ENCODE measurements around the gene CBFA2T3. TPM values are rescaled to one million over a fixed set of nuclear protein-coding genes. Genes with fewer than 3 reads are reported as not detected.

CBFA2T3 gene
- polyA plus RNA-seq, 1 experiment, result not detected

DNA sequence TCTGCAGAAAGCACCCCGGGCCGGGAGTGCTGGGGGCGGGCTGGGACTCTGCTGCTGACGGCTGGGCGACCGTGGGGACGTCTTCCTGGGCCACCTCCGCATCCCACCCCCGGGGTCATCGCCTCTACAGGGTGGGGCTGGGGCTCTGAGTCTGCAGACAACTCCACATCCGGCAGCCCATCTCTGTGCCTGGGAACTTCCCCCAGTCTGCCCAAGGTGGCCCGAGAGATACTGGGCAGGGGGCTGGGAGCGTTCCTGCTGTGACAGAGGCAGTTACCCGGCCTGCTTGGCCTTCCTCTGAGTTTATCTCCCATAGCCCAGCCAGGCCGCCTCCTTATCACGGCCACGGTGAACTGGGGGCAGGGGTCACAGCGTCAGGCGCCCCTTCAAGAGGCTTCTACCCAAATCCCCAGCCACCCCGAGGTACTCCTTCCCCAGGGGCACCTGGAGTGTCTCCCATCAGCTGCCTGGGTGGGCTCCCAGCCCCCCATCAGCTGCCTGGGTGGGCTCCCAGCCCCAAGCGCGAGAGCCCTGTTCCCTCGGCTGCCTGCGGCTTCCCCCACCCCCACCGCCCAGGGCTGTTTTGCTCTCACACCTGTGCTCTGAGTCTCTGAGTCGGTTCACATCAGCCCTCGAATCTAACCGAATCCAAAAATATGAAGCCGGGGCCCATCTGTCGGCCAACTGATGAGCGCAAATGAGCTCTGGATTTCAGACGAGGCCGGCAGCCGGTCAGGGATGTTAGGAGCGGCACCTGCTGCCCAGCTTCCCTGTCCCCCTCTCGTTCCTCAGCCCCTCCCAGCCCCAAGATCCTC is 15.6 kb upstream of the CBFA2T3 start:
- ChIA-PET POLR2A (no interaction called here), CTCF (no interaction called here)
- peaks cover 47% of the 10 kb centered on the region for H3K27me3 ChIP-seq (ENCODE audit: control insufficient read depth, insufficient read depth, low read length)
- H3K4me3 ChIP-seq (ENCODE audit: low read depth, low read length), result no peak overlapping the region
- peaks cover 21% of the 10 kb centered on the region for H3K9me3 ChIP-seq (ENCODE audit: control insufficient read depth, insufficient read depth, low read length)
- no peak overlapping the region for H3K27ac ChIP-seq (ENCODE audit: low read depth, low read length)
- TF ChIP-seq, protein P1, sequence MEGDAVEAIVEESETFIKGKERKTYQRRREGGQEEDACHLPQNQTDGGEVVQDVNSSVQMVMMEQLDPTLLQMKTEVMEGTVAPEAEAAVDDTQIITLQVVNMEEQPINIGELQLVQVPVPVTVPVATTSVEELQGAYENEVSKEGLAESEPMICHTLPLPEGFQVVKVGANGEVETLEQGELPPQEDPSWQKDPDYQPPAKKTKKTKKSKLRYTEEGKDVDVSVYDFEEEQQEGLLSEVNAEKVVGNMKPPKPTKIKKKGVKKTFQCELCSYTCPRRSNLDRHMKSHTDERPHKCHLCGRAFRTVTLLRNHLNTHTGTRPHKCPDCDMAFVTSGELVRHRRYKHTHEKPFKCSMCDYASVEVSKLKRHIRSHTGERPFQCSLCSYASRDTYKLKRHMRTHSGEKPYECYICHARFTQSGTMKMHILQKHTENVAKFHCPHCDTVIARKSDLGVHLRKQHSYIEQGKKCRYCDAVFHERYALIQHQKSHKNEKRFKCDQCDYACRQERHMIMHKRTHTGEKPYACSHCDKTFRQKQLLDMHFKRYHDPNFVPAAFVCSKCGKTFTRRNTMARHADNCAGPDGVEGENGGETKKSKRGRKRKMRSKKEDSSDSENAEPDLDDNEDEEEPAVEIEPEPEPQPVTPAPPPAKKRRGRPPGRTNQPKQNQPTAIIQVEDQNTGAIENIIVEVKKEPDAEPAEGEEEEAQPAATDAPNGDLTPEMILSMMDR (IDR thresholded peaks at IDR 0.05; ENCODE audit: low read depth, low read length), result no peak
- DNase-seq (ENCODE audit: low read depth, low spot score), result no peak

DNA sequence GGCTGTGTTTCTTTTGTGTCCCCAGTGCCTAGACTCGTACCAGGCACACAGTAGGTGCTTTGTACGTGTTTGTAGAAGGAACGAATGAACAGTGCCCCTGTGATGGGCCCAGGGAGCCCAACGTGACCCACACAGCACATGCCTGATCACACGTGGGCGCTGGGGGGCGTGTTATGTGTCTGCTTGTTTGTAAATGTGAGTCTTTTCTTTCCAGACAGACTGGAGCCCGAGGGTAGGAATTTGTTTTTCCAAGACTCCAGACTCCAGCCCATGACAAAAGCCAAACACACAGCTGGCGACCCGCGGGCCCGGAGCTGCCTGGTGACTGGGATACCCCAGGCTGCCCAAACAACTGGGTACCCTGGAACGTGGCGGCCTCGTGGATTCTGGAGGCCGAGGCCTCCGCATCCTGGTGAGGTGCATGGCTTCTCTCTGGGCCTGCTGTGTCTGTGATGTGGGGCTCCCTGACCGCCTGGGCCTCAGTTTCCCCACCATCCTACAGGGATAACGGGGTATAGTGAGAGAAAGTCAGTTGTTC is 14.9 kb upstream of the CBFA2T3 start:
- no peak for DNase-seq (ENCODE audit: low read depth, low spot score)
- TF ChIP-seq, protein P1 (IDR thresholded peaks at IDR 0.05; ENCODE audit: low read depth, low read length), result no peak
- POLR2A ChIA-PET, result no interaction called here
- Histone ChIP-seq H3K9me3 (ENCODE audit: control insufficient read depth, insufficient read depth, low read length) (peaks cover 14% of the 10 kb centered on the region), H3K27me3 (ENCODE audit: control insufficient read depth, insufficient read depth, low read length) (peaks cover 47% of the 10 kb centered on the region), H3K4me3 (ENCODE audit: low read depth, low read length) (no peak overlapping the region), H3K27ac (ENCODE audit: low read depth, low read length) (no peak overlapping the region)
- CTCF ChIA-PET, result no interaction called here

DNA sequence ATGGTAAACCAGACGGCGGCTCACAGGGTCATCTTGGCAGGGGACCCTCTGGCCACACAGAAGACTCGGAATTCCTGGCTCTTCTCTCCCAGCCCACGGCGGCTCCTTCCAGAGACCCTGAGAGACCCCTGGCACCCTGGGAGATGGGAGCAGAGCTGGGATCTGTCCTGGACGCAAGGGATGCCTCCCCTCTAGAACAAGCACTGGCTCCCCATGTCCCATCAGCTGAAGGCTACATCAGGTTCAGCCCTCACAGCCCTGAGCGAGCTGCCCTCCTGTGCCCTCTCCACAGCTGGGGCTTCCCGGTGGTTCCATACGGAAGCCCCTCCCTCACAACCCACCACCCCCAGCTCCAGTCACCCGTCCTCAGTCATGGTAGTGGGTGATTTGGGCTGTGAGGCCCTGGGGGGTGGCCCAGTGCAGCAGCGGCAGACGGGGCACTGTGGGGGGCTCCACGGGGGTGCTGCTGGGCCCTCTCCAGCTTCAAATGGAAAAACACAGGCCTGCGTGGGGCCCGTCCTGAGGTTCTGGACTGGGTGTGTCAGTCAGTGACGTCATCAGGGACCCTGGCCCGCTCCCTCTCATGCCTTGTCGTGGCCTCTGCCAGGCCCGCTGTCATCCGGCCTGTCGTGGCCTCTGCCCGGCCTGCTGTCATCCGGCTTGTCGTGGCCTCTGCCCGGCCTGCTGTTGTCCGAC is 13.0 kb upstream of the CBFA2T3 start:
- peaks cover 50% of the 10 kb centered on the region for H3K27me3 ChIP-seq (ENCODE audit: control insufficient read depth, insufficient read depth, low read length)
- no peaks in the 10 kb centered on the region; the same call in 1 of the 2 replicates for H3K9me3 ChIP-seq (ENCODE audit: control insufficient read depth, insufficient read depth, low read length)
- no peak for DNase-seq (ENCODE audit: low read depth, low spot score)
- H3K4me3 ChIP-seq (ENCODE audit: low read depth, low read length), result no peak overlapping the region
- ChIA-PET CTCF (no interaction called here), POLR2A (no interaction called here)
- TF ChIP-seq, protein P1 (IDR thresholded peaks at IDR 0.05; ENCODE audit: low read depth, low read length), result no peak
- no peak overlapping the region for H3K27ac ChIP-seq (ENCODE audit: low read depth, low read length)

DNA sequence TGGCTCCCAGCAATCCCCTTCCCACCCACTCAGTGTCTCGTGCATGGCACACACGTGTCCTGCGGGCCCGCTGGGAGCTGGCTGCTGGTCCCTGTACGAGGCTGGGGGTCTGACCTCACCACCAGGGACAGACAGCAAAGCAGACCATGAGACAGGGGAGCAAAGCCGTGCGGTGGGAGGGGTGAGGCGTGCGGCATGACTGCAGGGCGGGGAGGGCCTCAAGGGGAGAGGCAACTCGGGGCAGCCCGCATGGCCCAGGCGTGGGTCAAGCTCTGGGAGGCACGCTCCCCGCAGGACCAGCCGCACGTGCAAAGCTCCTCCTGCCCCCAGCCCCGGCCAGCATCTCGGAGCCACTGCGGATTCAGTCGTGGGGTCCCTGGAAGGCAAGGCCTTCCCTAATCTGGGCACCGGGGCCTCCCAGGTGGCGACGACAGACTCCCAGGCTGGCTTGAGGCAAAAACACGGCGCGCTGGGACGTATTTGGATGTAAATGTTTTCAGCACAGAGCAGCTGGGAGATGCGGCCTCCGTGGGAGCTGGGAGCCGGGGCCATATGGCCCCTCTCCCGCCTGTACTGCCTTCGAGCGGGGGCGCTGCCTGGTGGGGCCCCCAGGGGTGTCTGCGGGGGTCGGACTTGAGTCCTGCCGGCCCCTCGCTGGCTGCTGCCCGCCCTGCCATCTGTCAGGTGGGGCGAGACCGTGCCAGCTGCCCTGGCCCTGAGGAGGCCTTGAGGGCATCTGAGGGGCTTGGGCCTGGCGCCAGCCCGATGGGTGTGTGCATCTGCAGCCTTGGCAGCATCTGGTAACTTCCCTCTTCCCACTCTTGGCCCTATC is 12.2 kb upstream of the CBFA2T3 start:
- POLR2A ChIA-PET, result no interaction called here
- H3K27me3 ChIP-seq (ENCODE audit: control insufficient read depth, insufficient read depth, low read length), result peaks cover 43% of the 10 kb centered on the region
- DNase-seq (ENCODE audit: low read depth, low spot score), result no peak

More for the DNA sequence above, 12.2 kb upstream of the CBFA2T3 start:
- CTCF ChIA-PET, result no interaction called here
- Histone ChIP-seq H3K4me3 (ENCODE audit: low read depth, low read length) (no peak overlapping the region), H3K27ac (ENCODE audit: low read depth, low read length) (no peak overlapping the region), H3K9me3 (ENCODE audit: control insufficient read depth, insufficient read depth, low read length) (no peaks in the 10 kb centered on the region; the same call in 1 of the 2 replicates)
- TF ChIP-seq, protein P1 (IDR thresholded peaks at IDR 0.05; ENCODE audit: low read depth, low read length), result no peak

Data from AG04450 (cell line).